Muscle layer of duodenum (tissue), 2 donors: Measurements from ENCODE around the gene ARID5B.
A peak's percentile ranks its signal among the peaks of the same experiment; 100 is the strongest.
"Not testable (repeated sequence)": the region's sequence is repeated elsewhere in the genome, so short reads cannot be mapped to it uniquely, and the experiment has no call there.

Experiments used
- H3K27ac ChIP-seq: one replicate; pipeline ENCODE4 v1.7.0; 2013; ENCODE audit warnings: mild to moderate bottlenecking, low read length
- H3K27me3 ChIP-seq: one replicate; pipeline ENCODE4 v1.7.0; 2013; ENCODE audit warnings: low read depth, mild to moderate bottlenecking, control low read depth, low read length
- H3K36me3 ChIP-seq, 2 donors: one replicate each; pipeline ENCODE4 v1.7.0; 2013; ENCODE audit warnings: low read length in 2 of 2, control low read depth in 1 of 2, mild to moderate bottlenecking in 1 of 2; ENCODE audit not compliant: insufficient read depth in 2 of 2, control insufficient read depth in 1 of 2
- H3K4me1 ChIP-seq, 2 donors: one replicate each; pipeline ENCODE4 v1.7.0; 2013; ENCODE audit warnings: low read length in 2 of 2, mild to moderate bottlenecking in 2 of 2, control low read depth in 1 of 2, moderate library complexity in 1 of 2; ENCODE audit not compliant: insufficient read depth in 2 of 2, control insufficient read depth in 1 of 2
- H3K4me3 ChIP-seq, 2 donors: one replicate each; pipeline ENCODE4 v1.7.0; 2013; ENCODE audit warnings: low read length in 2 of 2, low read depth in 1 of 2, mild to moderate bottlenecking in 1 of 2
- H3K9me3 ChIP-seq, 2 donors: one replicate each; pipeline ENCODE4 v1.7.0; 2013; ENCODE audit warnings: low read length in 2 of 2, control low read depth in 1 of 2, mild to moderate bottlenecking in 1 of 2; ENCODE audit not compliant: control insufficient read depth in 1 of 2
- donor health status: healthy.

The ARID5B gene

DNA sequence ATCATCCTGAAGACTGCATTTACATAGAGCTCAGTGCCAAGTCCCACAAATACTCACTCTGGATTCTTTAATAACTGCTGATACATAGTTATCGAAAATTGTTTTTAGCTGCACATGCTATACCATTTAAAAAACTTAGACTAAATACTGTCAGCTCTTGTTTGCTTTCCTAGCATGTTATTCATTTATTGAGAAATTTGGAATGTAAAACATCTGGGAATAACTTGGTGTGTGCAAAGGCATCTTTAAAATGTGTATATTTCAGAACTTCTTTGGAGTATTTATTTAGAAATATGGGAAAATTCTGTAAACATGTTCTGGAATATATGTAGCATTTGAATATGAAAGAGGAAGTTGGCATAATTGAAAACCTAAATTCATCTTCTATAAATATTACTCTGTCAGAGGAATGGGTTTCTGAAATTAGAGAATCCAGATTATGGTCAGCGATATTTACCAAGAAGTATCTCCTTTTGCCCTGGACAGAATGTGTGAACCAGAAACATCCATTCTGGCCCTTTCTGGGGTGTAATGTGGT, 119.7 kb downstream of the ARID5B start:
- H3K36me3 ChIP-seq = no peaks in the 10 kb centered on the region

DNA sequence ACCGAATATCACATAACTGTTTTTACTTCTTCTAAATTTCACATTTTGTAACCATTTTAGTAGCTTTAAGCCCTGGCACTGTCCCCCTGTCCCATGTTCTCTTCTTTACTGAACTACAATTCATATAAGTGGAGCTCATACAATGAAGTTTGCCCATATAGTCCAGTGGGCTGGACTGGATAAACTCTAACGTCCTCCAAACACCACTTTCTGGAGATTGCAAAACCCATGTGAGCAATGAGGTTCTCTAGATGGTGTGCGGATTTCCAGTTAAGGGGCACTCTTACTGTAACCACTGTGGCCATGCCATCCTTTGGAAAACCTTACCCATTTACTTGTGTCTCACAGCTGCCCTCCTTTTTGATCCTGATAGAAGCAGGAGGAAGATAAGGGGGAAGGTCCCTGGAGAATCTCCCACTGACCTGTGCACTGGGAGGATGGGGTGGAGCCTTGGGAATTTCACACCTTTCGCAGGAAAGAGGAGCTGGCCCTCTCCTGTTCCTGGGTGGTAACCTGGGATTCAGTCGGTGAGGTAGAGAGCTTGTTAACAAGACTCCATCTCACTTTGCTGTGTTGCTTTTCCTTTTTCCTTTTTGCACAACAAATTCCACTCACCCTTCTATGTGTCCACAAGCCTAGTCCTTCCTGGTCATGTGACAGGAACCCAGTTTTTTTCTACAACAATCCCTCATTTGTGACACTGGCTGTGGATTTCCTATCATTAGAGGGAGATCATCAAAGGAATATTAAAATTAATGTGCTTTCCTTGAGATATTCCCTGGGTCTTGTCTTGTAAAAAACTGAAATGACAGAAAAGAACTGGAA, 120.7 kb downstream of the ARID5B start:
- H3K36me3 ChIP-seq = no peaks in the 10 kb centered on the region
- H3K9me3 ChIP-seq = no peaks in the 10 kb centered on the region
- peaks cover 23 to 29% of the 10 kb centered on the region in 2 donors for H3K4me1 ChIP-seq
- no peaks in the 10 kb centered on the region for H3K27me3 ChIP-seq
- peak overlapping the region; percentile 34 for H3K27ac ChIP-seq
- H3K4me3 ChIP-seq = no peak overlapping the region

More for the DNA sequence above, 119.7 kb downstream of the ARID5B start:
- H3K27ac ChIP-seq = peak overlapping the region; percentile 34
- H3K27me3 ChIP-seq = no peaks in the 10 kb centered on the region
- peaks cover 26 to 38% of the 10 kb centered on the region in 2 donors for H3K4me1 ChIP-seq
- H3K4me3 ChIP-seq = no peak overlapping the region
- H3K9me3 ChIP-seq = no peaks in the 10 kb centered on the region

DNA sequence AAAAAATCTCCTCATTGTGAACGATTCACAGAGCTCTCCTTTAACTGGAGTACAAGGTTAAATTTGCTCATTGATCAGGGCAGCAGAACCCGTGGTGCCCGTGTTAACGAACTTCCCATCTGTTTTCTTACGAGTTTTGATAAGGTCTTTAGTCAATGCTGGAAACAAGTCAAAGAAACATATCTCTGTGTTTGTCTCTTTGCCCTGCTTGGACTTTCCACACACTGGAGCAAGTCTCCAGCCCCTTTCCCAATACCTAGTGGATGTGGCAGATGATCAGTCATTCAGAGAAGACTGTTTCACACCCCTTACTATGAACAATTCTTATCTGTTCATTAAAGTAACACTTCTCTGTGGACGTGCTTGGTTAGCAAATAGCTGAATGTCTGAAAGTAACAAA, 121.3 kb downstream of the ARID5B start:
- Histone ChIP-seq H3K36me3 (no peaks in the 10 kb centered on the region), H3K4me1 (peaks cover 16 to 23% of the 10 kb centered on the region in 2 donors), H3K9me3 (no peaks in the 10 kb centered on the region), H3K4me3 (no peak overlapping the region), H3K27ac (peak overlapping the region; percentile 13), H3K27me3 (no peaks in the 10 kb centered on the region)

DNA sequence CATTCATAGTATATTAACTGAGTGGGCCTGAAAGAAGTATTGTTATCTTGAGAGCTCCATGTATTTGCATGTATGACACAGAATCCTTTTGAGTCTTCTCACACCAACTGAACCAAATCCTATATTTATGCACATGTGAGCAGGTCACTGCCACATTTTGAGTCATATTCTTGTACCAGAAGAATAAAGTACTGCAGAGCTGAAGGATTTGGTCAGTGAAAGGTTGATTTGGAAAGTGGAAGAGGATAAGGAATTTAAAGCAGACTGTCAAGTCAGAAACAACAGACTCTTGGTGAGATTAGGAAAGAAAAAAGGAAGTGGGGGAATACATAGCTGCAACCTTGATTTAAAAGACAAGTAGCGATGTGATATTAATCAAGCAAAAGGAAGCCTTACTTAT, 121.8 kb downstream of the ARID5B start:
- H3K4me1 ChIP-seq = peaks cover 16 to 23% of the 10 kb centered on the region in 2 donors
- H3K36me3 ChIP-seq = no peaks in the 10 kb centered on the region
- peak overlapping the region; percentile 13 for H3K27ac ChIP-seq
- H3K4me3 ChIP-seq = no peak overlapping the region
- H3K27me3 ChIP-seq = no peaks in the 10 kb centered on the region
- H3K9me3 ChIP-seq = no peaks in the 10 kb centered on the region

DNA sequence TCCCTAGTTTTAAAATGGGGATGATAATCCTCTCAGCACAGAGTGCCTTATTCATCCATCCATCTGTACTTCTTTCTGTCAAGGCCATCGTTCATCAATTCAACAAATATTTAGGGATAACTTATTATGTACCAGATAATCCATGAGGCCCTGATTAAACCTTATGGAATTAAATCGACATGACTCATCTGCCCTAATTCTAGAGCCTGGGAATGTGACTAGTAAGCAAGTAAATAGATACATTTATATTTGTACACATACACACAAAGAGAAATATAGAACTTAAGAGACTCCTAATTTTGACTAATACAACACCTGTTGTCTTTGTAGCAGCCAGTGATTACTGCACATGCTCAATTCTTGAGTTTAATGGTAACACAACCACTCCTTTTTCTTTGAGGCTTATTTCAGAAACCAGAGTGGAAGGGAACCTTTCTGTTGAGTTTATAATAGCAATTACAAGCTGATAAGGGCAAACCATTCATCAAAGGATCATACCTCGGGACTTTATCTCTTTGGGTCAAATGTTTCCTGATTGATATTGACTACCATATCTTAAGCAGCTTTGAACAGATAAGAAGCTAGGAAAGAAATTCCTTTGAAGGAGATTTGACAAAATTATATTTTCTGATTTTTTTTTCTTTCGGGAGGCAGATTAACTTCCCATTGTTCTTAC, 122.7 kb downstream of the ARID5B start:
- H3K4me3 ChIP-seq = no peak overlapping the region
- H3K4me1 ChIP-seq = peaks cover 11 to 18% of the 10 kb centered on the region in 2 donors
- no peaks in the 10 kb centered on the region for H3K27me3 ChIP-seq
- H3K27ac ChIP-seq = no peak overlapping the region
- H3K36me3 ChIP-seq = no peaks in the 10 kb centered on the region
- no peaks in the 10 kb centered on the region for H3K9me3 ChIP-seq

DNA sequence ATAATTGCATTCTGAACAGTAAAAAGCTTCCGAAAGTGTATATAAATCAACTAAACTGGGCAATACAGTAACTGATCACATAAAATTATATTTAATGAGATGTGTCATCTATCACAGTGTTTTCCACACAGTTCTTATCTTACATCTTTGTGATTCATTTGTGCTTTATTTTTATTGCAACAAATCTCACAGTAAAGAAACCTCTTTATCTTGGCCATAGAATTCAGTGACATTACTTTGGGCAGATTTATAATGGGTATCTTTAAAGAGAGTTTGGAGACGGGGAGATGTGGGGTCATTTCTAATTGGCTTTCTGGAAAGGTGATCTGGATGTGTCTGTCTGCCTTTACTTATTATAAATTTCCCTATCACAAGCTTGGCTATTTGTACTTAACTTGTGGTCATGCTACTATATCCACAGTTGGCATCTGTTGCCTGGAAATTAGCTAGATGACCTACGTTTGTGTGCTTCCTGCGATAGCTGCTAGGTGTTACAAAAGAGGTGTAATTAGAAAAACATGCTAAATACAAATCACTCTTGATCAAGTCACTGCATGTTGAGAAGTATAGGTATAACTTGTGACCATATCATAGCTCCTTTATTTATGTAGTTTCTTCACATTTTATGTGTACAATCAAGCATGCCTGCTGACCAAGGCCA, 123.8 kb downstream of the ARID5B start:
- H3K9me3 ChIP-seq = no peaks in the 10 kb centered on the region
- no peak overlapping the region for H3K4me3 ChIP-seq
- no peaks in the 10 kb centered on the region for H3K27me3 ChIP-seq
- no peaks in the 10 kb centered on the region for H3K36me3 ChIP-seq
- peaks cover 8% of the 10 kb centered on the region in 2 donors for H3K4me1 ChIP-seq
- no peak overlapping the region for H3K27ac ChIP-seq

DNA sequence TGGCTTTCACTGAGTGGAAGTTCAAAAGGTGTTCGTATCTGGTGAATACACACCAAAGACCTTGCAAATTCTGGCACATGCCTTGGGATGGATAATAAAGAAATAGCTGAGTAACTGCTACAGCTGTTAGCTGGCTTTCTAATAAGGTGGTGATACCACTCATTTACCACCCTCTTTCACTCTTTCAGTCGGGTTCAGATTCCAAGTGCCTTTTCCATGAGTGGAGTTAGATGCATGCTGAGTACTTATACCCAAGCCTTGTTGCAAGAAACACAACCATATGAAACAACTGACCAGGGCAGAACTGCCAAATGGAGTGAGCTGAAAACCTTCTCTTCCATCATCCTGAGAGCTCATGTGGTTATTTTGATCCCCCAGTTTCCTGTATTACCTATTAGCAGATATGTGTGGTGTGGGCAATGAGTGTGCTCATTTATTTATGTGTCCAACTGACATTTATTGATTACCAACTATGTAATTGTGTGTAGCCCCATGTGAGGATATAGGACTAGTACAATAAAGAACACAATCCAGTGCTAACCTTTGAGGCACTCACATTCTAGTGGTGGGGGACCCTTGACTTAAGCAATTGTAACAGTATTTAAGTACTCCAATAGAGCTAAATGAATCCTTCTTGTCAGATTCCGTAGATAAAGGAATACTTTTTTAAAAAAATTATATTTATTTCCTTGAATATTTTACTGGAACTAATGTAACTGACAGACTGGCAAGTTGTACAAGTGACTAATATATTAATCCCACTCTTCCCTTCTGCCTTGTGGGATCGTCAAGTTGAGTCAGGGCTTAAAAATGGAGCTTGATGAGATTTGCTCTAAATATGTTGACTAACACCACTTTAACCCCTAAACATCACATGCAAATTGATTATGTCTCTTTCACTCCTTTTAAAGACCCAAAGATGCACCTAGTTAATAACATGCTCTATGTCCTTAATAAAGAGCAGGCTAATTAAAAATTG, 124.7 kb downstream of the ARID5B start:
- Histone ChIP-seq H3K4me3 (no peak overlapping the region), H3K4me1 (peaks cover 2 to 5% of the 10 kb centered on the region in 2 donors), H3K27ac (no peak overlapping the region), H3K9me3 (no peaks in the 10 kb centered on the region), H3K27me3 (no peaks in the 10 kb centered on the region), H3K36me3 (no peaks in the 10 kb centered on the region)

DNA sequence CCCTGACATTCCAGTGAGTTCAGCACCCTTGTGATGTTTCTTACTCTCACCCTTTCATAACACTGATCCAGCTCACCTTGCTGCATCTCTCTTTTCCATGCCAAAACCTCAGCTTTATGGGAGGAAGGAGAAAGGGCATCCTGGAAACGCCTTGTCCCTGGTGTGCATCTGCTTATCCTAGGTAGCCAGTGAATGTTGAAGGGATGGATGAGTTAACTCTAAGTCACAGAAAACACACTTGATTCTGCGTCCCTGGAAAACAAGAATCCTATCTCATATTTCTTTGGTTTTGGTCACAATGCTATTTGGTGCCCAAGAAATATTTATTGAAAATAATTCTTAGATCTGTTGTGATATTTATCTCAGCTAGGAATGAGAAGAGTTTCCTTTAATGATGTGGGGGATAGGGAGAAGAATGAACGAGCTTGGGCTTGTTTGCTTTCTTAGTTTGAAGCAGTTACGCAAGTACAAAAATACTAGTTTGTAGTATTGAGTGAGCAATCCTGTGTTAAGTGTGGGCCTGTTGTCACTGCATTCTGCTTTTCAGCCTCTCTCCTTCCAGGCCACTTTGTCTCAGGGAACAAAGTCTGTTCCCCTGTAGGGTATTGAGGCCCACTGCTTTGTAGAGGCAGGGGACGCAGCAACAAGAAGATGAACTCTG, 126.5 kb downstream of the ARID5B start:
- H3K4me1 ChIP-seq = no peaks in the 10 kb centered on the region
- H3K27me3 ChIP-seq = no peaks in the 10 kb centered on the region
- no peak overlapping the region for H3K27ac ChIP-seq

DNA sequence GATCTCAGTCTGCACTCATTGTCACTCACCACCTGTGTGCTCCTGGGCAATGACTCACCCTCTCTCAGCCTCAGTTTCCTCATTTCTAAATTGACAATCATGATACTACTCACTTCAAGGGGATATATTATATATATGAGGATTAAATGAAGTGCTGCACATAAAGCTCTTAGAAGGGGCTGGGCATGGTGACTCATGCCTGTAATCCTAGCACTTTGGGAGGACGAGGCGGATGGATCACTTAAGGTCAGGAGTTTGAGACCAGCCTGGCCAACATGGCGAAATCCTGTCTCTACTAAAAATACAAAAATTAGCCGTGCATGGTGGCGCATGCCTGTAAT, 127.0 kb downstream of the ARID5B start:
- H3K27ac ChIP-seq, H3K27me3 ChIP-seq, H3K9me3 ChIP-seq, H3K36me3 ChIP-seq, H3K4me3 ChIP-seq, H3K4me1 ChIP-seq: not testable (repeated sequence)

More for the DNA sequence above, 126.5 kb downstream of the ARID5B start:
- Histone ChIP-seq H3K4me3 (no peak overlapping the region), H3K36me3 (no peaks in the 10 kb centered on the region), H3K9me3 (no peaks in the 10 kb centered on the region)

DNA sequence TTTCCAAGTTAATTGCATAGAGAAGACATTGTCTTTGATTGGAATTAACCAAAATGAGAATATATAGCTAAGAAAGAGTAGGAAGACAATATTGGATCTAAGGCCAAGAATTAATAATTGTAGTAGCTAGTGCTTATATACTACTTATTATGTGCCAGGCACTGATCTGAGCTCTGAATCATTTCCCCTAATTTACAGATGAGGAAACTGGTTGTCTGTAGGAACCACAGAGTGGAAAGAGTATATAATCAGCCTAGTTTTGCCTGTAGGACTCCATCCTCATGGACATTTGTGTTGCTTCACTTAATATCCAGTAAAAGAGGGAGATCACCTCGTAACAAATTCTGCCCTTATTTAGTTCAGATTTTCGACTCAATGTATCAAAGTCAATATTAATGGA, 127.9 kb downstream of the ARID5B start:
- H3K9me3 ChIP-seq = no peaks in the 10 kb centered on the region
- no peaks in the 10 kb centered on the region for H3K27me3 ChIP-seq
- no peaks in the 10 kb centered on the region for H3K36me3 ChIP-seq
- no peak overlapping the region for H3K27ac ChIP-seq
- no peak overlapping the region for H3K4me3 ChIP-seq
- H3K4me1 ChIP-seq = no peaks in the 10 kb centered on the region
